Loucy (cell line): ENCODE measurements around the gene GALM.

Source experiments
- H2AFZ ChIP-seq: fragments of 200-600 bp; sonication (generic); 2 replicates; pipeline ENCODE4 v1.6.0; 2016; ENCODE audit warnings: antibody characterized with exemption, mild to moderate bottlenecking, low read length, moderate library complexity
- H3F3A ChIP-seq: fragments of 200-600 bp; 2 replicates; pipeline ENCODE4 v1.6.0; 2016; ENCODE audit warnings: antibody characterized with exemption, low read depth, mild to moderate bottlenecking
- H3K27me3 ChIP-seq: fragments of 200-600 bp; sonication (generic); 2 replicates; pipeline ENCODE4 v1.6.1; 2014; ENCODE audit warnings: low read length, mild to moderate bottlenecking; ENCODE audit not compliant: insufficient read depth, poor library complexity, severe bottlenecking
- H3K36me3 ChIP-seq: fragments of 200-600 bp; sonication (generic); 2 replicates; pipeline ENCODE4 v1.6.1; 2016; ENCODE audit warnings: low read length; ENCODE audit not compliant: insufficient read depth
- H3K4me1 ChIP-seq: fragments of 200-600 bp; sonication (generic); 2 replicates; pipeline ENCODE4 v1.5.1; 2014; ENCODE audit warnings: low read length, mild to moderate bottlenecking; ENCODE audit not compliant: insufficient read depth, poor library complexity, severe bottlenecking
- H3K4me2 ChIP-seq: fragments of 200-600 bp; sonication (generic); 2 replicates; pipeline ENCODE4 v1.6.0; 2014; ENCODE audit warnings: antibody characterized with exemption, low read length, low read depth, mild to moderate bottlenecking; ENCODE audit not compliant: poor library complexity, severe bottlenecking
- H3K4me3 ChIP-seq: fragments of 200-600 bp; sonication (generic); 2 replicates; pipeline ENCODE4 v1.5.1; 2014; ENCODE audit warnings: low read length, mild to moderate bottlenecking, mixed read lengths; ENCODE audit not compliant: poor library complexity, severe bottlenecking
- H3K79me2 ChIP-seq: fragments of 200-600 bp; sonication (generic); 2 replicates; pipeline ENCODE4 v1.6.1; 2014; ENCODE audit warnings: low read length; ENCODE audit not compliant: insufficient read depth
- H3K9ac ChIP-seq: fragments of 200-600 bp; sonication (generic); 2 replicates; pipeline ENCODE4 v1.6.0; 2014; ENCODE audit warnings: mild to moderate bottlenecking, low read depth, low read length, moderate library complexity; ENCODE audit not compliant: poor library complexity, severe bottlenecking
- H3K9me2 ChIP-seq: fragments of 200-600 bp; sonication (generic); replicated peaks from 2 replicates; pipeline ENCODE4 v1.6.1; 2016; ENCODE audit warnings: low read depth, low read length, mixed read lengths
- H3K9me3 ChIP-seq: fragments of 200-600 bp; sonication (generic); 2 replicates; pipeline ENCODE4 v1.6.1; 2014; ENCODE audit warnings: mild to moderate bottlenecking, antibody characterized with exemption, low read length, low read depth; ENCODE audit not compliant: insufficient read depth
- H4K20me1 ChIP-seq: fragments of 200-600 bp; sonication (generic); 2 replicates; pipeline ENCODE4 v1.6.0; 2014; ENCODE audit warnings: antibody characterized with exemption, low read length, mild to moderate bottlenecking; ENCODE audit not compliant: insufficient read depth, poor library complexity, severe bottlenecking
- EZH2phosphoT487 ChIP-seq: fragments of 200-600 bp; IDR thresholded peaks from 2 replicates; pipeline ENCODE4 v1.6.1; 2018; ENCODE audit warnings: antibody characterized with exemption, mild to moderate bottlenecking, moderate library complexity, borderline replicate concordance
- TF ChIP-seq, protein P1 (sequence below): fragments of 200-600 bp; sonication (generic); conservative IDR thresholded peaks from 2 replicates; pipeline ENCODE4 v1.5.1; 2014; ENCODE audit warnings: mild to moderate bottlenecking, antibody characterized with exemption, low read length

The GALM gene

DNA sequence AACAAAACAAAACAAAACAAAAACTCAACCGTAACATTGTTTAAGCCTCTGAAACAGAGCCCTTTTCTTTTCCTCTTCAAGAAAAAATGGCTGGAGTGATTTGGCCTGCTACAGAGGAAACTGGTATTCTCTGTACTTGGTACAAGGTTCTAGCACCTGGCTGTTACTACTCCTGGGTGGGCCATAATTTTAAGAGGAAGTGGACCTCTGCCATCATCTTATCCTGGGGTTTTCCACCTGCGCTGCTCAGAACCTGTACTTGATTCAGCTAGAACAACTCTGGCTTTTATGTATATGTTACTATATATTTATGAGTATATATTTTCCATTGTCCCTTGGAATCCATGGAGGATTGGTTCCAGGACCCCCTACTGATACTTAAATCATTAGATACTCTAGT, 62.8 kb downstream of the GALM start:
- TF ChIP-seq, protein P1, sequence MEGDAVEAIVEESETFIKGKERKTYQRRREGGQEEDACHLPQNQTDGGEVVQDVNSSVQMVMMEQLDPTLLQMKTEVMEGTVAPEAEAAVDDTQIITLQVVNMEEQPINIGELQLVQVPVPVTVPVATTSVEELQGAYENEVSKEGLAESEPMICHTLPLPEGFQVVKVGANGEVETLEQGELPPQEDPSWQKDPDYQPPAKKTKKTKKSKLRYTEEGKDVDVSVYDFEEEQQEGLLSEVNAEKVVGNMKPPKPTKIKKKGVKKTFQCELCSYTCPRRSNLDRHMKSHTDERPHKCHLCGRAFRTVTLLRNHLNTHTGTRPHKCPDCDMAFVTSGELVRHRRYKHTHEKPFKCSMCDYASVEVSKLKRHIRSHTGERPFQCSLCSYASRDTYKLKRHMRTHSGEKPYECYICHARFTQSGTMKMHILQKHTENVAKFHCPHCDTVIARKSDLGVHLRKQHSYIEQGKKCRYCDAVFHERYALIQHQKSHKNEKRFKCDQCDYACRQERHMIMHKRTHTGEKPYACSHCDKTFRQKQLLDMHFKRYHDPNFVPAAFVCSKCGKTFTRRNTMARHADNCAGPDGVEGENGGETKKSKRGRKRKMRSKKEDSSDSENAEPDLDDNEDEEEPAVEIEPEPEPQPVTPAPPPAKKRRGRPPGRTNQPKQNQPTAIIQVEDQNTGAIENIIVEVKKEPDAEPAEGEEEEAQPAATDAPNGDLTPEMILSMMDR, result no peak
- TF ChIP-seq EZH2phosphoT487, result no peak
- no peaks in the 10 kb centered on the region for H3K27me3 ChIP-seq
- H3F3A ChIP-seq, result no peaks in the 10 kb centered on the region
- no peak overlapping the region for H3K4me2 ChIP-seq
- H4K20me1 ChIP-seq, result no peaks in the 10 kb centered on the region
- H3K4me3 ChIP-seq, result no peak overlapping the region
- H3K36me3 ChIP-seq, result peaks cover 22% of the 10 kb centered on the region; the same call in 1 of the 2 replicates
- H3K9me3 ChIP-seq, result no peaks in the 10 kb centered on the region
- no peak overlapping the region for H3K9ac ChIP-seq
- H2AFZ ChIP-seq, result no peak overlapping the region
- no peaks in the 10 kb centered on the region for H3K9me2 ChIP-seq
- H3K4me1 ChIP-seq, result no peaks in the 10 kb centered on the region
- no peaks in the 10 kb centered on the region for H3K79me2 ChIP-seq

DNA sequence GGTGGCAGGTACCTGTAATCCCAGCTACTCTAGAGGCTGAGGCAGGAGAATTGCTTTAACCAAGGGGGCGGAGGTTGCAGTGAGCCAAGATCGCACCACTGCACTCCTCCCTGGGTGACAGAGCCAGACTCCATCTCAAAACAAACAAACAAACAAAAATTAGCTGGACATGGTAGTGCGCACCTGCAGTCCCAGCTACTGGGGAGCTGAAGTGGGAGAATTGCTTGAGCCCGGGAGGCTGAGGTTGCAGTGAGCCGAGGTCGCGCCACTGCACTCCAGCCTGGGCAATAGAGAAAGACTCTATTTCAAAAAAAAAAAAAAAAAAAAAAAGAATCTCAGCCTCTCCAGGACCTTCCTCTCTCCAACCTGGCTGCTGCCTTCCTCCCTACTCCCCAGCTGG, 65.2 kb downstream of the GALM start:
- no peaks in the 10 kb centered on the region for H3K79me2 ChIP-seq
- no peak overlapping the region for H3K4me3 ChIP-seq
- no peaks in the 10 kb centered on the region for H3K9me3 ChIP-seq
- no peaks in the 10 kb centered on the region for H3K4me1 ChIP-seq
- H3F3A ChIP-seq, result no peaks in the 10 kb centered on the region
- H4K20me1 ChIP-seq, result no peaks in the 10 kb centered on the region
- TF ChIP-seq, protein P1, result no peak
- TF ChIP-seq EZH2phosphoT487, result no peak
- H3K9me2 ChIP-seq, result no peaks in the 10 kb centered on the region
- H3K36me3 ChIP-seq, result peaks cover 30% of the 10 kb centered on the region; the same call in 1 of the 2 replicates
- no peak overlapping the region for H3K4me2 ChIP-seq
- no peak overlapping the region for H3K9ac ChIP-seq
- H3K27me3 ChIP-seq, result no peaks in the 10 kb centered on the region
- no peak overlapping the region for H2AFZ ChIP-seq

GRCh38 chr2:38731684-38732221, 65.8 kb downstream of the GALM start:
- TF ChIP-seq EZH2phosphoT487, result no peak
- TF ChIP-seq, protein P1, result no peak
- Histone ChIP-seq H3K9ac (no peak overlapping the region), H3K4me2 (no peak overlapping the region), H3K36me3 (peaks cover 34% of the 10 kb centered on the region; the same call in 1 of the 2 replicates), H3K4me3 (no peak overlapping the region), H3K4me1 (no peaks in the 10 kb centered on the region), H3F3A (no peaks in the 10 kb centered on the region), H2AFZ (no peak overlapping the region), H3K9me3 (no peaks in the 10 kb centered on the region), H3K9me2 (no peaks in the 10 kb centered on the region), H3K79me2 (no peaks in the 10 kb centered on the region), H3K27me3 (no peaks in the 10 kb centered on the region), H4K20me1 (no peaks in the 10 kb centered on the region)
